RWPE1 (cell line): Measurements from ENCODE around the gene TRAK2.

Experiments used
- CTCF ChIA-PET: fragments of 350-600 bp; sonication (Branson Sonifier 250); formaldehyde crosslinking; extraction: SDS; loops from one replicate; lab custom pipeline; 2021; lab: Yijun Ruan, JAX
- POLR2A ChIA-PET: fragments of 400-600 bp; formaldehyde crosslinking; extraction: SDS; loops from one replicate; lab custom pipeline; 2020; ENCODE audit warnings: antibody characterized with exemption; ENCODE audit not compliant: low non-redundant PET; lab: Yijun Ruan, JAX
- DNase-seq: peaks from one replicate; pipeline ENCODE4 v3.0.0; 2012; ENCODE audit warnings: low spot score
- H3K27ac ChIP-seq: fragments of 450-650 bp; 2 replicates; pipeline ENCODE4 v1.5.1; 2017
- TF ChIP-seq, protein P1 (sequence below): fragments of 450-650 bp; conservative IDR thresholded peaks from 2 replicates; pipeline ENCODE4 v1.5.1; 2017; ENCODE audit warnings: low read depth, mild to moderate bottlenecking

The TRAK2 gene

GRCh38 chr2:201452058-201452921, 1.0 kb upstream of the TRAK2 start:
- peak overlapping the region; percentile 84 for H3K27ac ChIP-seq
- CTCF ChIA-PET, result no interaction called here
- POLR2A ChIA-PET, result interaction anchor here (1.3 kb wide), 1 partner anchor 12 kb away, joined by 5 read pairs; no protein-coding TSS in a partner anchor
- TF ChIP-seq, protein P1, sequence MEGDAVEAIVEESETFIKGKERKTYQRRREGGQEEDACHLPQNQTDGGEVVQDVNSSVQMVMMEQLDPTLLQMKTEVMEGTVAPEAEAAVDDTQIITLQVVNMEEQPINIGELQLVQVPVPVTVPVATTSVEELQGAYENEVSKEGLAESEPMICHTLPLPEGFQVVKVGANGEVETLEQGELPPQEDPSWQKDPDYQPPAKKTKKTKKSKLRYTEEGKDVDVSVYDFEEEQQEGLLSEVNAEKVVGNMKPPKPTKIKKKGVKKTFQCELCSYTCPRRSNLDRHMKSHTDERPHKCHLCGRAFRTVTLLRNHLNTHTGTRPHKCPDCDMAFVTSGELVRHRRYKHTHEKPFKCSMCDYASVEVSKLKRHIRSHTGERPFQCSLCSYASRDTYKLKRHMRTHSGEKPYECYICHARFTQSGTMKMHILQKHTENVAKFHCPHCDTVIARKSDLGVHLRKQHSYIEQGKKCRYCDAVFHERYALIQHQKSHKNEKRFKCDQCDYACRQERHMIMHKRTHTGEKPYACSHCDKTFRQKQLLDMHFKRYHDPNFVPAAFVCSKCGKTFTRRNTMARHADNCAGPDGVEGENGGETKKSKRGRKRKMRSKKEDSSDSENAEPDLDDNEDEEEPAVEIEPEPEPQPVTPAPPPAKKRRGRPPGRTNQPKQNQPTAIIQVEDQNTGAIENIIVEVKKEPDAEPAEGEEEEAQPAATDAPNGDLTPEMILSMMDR, result no peak; the same call in none of the 2 replicates
- DNase-seq, result no peak

GRCh38 chr2:201450954-201451291, 335 bp downstream of the TRAK2 start:
- H3K27ac ChIP-seq, result peak overlapping the region; percentile 84
- POLR2A ChIA-PET, result interaction anchor here (0.6 to 1.3 kb wide), 2 partner anchors 10 to 187 kb away, joined by 3 to 5 read pairs; no protein-coding TSS in a partner anchor
- peak; percentile 25 for DNase-seq
- TF ChIP-seq, protein P1, result no peak
- CTCF ChIA-PET, result no interaction called here

GRCh38 chr2:201448701-201449100, 2.6 kb downstream of the TRAK2 start:
- DNase-seq, result no peak
- ChIA-PET CTCF (no interaction called here), POLR2A (interaction anchor here (0.8 kb wide), 1 partner anchor 9 kb away, joined by 3 read pairs; no protein-coding TSS in a partner anchor)
- TF ChIP-seq, protein P1, result no peak
- no peak overlapping the region for H3K27ac ChIP-seq

GRCh38 chr2:201448061-201448460, 3.2 kb downstream of the TRAK2 start:
- H3K27ac ChIP-seq, result no peak overlapping the region
- TF ChIP-seq, protein P1, result no peak
- CTCF ChIA-PET, result no interaction called here
- POLR2A ChIA-PET, result interaction anchor here (0.8 kb wide), 1 partner anchor 8 kb away, joined by 3 read pairs; no protein-coding TSS in a partner anchor
- DNase-seq, result no peak

DNA sequence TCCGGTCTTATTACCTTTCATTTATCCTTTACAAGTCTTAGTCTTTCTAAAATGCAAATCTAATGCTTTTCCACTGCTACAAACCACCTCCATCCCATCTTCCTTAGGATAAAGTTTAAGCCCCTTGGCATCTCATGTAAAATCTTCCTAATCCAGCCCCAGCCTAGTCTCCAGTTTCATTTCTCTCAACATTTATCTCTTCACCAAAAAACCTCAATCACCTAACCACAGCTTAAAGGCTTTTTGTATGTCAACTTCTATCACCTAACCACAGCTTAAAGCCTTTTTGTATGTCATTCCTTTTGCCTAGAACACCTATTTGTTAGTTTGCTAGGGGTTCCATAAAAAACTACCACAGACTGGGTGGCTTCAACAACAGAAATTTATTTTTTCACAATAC, 4.2 kb downstream of the TRAK2 start:
- no peak for DNase-seq
- CTCF ChIA-PET, result no interaction called here

DNA sequence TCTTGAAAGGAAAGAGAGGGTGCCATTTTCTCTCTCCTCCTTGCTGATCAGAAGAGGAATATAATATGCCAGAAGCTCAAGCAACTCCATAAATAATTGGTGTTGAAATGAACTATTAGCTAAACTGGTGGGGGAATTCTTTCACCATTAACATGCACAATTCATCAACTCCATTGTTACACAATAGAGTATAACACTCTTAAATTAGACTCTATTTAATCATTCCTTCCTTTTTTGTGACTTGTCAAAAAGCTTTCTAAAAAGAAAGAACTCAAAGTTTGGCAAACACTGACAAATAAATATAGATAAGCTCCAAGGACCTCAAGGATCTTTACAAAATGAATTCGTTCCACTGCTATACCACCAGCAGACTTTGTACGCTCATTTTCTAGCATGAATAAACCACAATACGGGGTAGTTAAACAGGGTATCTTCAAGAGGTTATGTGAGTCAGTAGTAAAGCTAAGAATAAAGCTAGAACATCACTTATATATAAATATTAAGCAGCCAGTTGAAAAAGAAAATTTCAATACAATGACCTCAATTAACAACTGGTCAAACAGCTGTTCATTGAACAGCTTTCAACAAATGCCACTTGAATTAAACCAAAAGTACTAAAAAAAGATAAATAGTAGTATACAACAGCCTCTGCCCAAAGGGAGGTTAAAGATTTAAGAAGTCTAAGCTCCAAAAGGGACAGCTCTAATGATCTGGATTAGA, 6.4 kb downstream of the TRAK2 start:
- no peak overlapping the region for H3K27ac ChIP-seq
- no peak for DNase-seq
- CTCF ChIA-PET, result interaction anchor here (0.6 kb wide), 1 partner anchor 359 kb away, joined by 3 read pairs; no protein-coding TSS in a partner anchor
- POLR2A ChIA-PET, result no interaction called here
- TF ChIP-seq, protein P1, result no peak

More for the DNA sequence above, 4.2 kb downstream of the TRAK2 start:
- no peak overlapping the region for H3K27ac ChIP-seq
- TF ChIP-seq, protein P1, result no peak
- POLR2A ChIA-PET, result no interaction called here
